Activated B cell treated with CpG ODN at 0.5 μM for 24 hours (primary cell): ENCODE data around the gene MYLK3. TPM values are rescaled to one million over a fixed set of nuclear protein-coding genes. Genes with fewer than 3 reads are reported as not detected.

Source experiments
- ATAC-seq: fragments of 200-7000 bp; cut with Tn5 transposase; one replicate; pipeline ENCODE4 v1.10.0; 2021; ENCODE audit warnings: low read depth, mild to moderate bottlenecking, moderate library complexity
- CTCF ChIA-PET: fragments of 350-600 bp; sonication (Branson Sonifier 250); formaldehyde crosslinking; loops from one replicate; lab custom pipeline; 2021; ENCODE audit warnings: antibody characterized with exemption; lab: Charles Lee
- POLR2A ChIA-PET: fragments of 350-600 bp; sonication (Branson Sonifier 250); formaldehyde crosslinking; loops from one replicate; lab custom pipeline; 2021; ENCODE audit warnings: antibody characterized with exemption; lab: Charles Lee
- DNase-seq: peaks from one replicate; pipeline ENCODE4 v3.0.0; 2022
- H3K27ac Mint-ChIP-seq: one replicate; pipeline ENCODE4 v1.8.0; 2020; ENCODE audit warnings: mixed read lengths
- H3K27me3 Mint-ChIP-seq: one replicate; pipeline ENCODE4 v1.8.0; 2021; ENCODE audit warnings: mixed read lengths
- H3K36me3 Mint-ChIP-seq: one replicate; pipeline ENCODE4 v1.8.0; 2021; ENCODE audit warnings: low read depth, mixed read lengths
- H3K4me1 Mint-ChIP-seq: one replicate; pipeline ENCODE4 v1.8.0; 2021; ENCODE audit warnings: mixed read lengths
- H3K4me3 Mint-ChIP-seq: one replicate; pipeline ENCODE4 v1.8.0; 2020; ENCODE audit warnings: mild to moderate bottlenecking, mixed read lengths
- H3K9me3 Mint-ChIP-seq: one replicate; pipeline ENCODE4 v1.8.0; 2020; ENCODE audit warnings: mixed read lengths
- CTCF ChIP-seq: fragments of 200-600 bp; IDR thresholded peaks from one replicate; pipeline ENCODE4 v1.8.0; 2022; ENCODE audit warnings: antibody characterized with exemption, mild to moderate bottlenecking
- intact Hi-C: fragments of 100-400 bp; cut with micrococcal nuclease; formaldehyde crosslinking; loops from one replicate; pipeline ENCODE4 v1.15.1; 2024
- total RNA-seq: library from RNA; stranded (reverse); gene quantifications from 2 replicates; pipeline ENCODE4 v1.2.3, GENCODE V29; 2022

Gene MYLK3
- total RNA-seq, 1 donor from 2014 or later: 0.55 TPM

DNA sequence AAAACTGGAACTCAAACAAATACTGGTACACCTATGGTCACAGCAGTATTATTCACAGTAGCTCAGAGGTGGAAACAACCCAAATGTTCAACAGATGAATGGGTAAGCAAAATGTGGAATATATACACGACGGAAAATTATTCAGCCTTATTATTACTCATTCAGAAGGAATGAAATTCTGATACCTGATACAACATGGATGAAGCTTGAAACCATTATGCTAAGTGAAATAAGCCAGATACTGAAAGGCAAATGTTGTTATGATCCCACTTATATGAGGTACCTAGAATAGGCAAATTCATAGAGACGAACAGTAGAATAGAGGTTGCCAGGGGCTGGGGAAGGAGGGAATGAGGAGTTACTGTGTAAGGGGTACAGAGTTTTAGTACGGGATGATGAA is 27.1 kb upstream of the MYLK3 start:
- ChIA-PET CTCF (no interaction called here), POLR2A (no interaction called here)
- Mint-ChIP-seq H3K4me1 (peaks cover 16% of the 10 kb centered on the region), H3K4me3 (no peak overlapping the region), H3K36me3 (no peaks in the 10 kb centered on the region), H3K9me3 (no peaks in the 10 kb centered on the region), H3K27ac (no peak overlapping the region), H3K27me3 (no peaks in the 10 kb centered on the region)
- intact Hi-C loops: no loop called here
- DNase-seq (no peak), ATAC-seq (no peak)
- no peak for TF ChIP-seq CTCF

DNA sequence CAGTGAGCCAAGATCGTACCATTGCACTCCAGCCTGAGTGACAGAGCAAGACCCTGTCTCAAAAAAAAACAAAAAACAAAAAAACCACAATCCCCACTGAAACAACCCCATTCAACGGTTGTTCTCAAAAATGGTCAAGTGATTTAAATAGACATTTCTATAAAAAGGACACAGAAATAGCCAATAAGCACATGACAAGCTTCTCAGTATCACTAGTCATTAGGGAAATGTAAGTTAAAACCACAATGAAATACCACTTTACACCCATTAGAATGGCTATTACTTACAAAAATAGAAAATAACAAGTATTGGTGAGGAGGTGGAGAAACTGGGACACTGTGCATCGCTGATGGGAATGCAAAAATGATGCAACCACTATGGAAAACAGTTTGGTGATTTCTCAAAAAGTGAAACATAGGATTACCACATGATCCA is 26.6 kb upstream of the MYLK3 start:
- H3K9me3 Mint-ChIP-seq: no peaks in the 10 kb centered on the region
- no peak for TF ChIP-seq CTCF
- no peak for DNase-seq
- no peaks in the 10 kb centered on the region for H3K27me3 Mint-ChIP-seq
- no peak overlapping the region for H3K4me3 Mint-ChIP-seq
- ChIA-PET CTCF (no interaction called here), POLR2A (no interaction called here)
- no peak for ATAC-seq
- intact Hi-C loops: no loop called here
- no peak overlapping the region for H3K27ac Mint-ChIP-seq
- H3K36me3 Mint-ChIP-seq: no peaks in the 10 kb centered on the region
- H3K4me1 Mint-ChIP-seq: peaks cover 16% of the 10 kb centered on the region

- H3K36me3 Mint-ChIP-seq: no peaks in the 10 kb centered on the region
- intact Hi-C loops: no loop called here
- TF ChIP-seq CTCF: no peak
- POLR2A ChIA-PET: no interaction called here
- DNase-seq: no peak
- H3K9me3 Mint-ChIP-seq: no peaks in the 10 kb centered on the region
- H3K27me3 Mint-ChIP-seq: no peaks in the 10 kb centered on the region
- H3K4me1 Mint-ChIP-seq: peaks cover 16% of the 10 kb centered on the region
- CTCF ChIA-PET: no interaction called here
- ATAC-seq: no peak
- H3K4me3 Mint-ChIP-seq: no peak overlapping the region
- no peak overlapping the region for H3K27ac Mint-ChIP-seq
Observed at GRCh38 chr16:46772463-46772862, 24.3 kb upstream of the MYLK3 start.

GRCh38 chr16:46768809-46769208 is 20.7 kb upstream of the MYLK3 start:
- Mint-ChIP-seq H3K9me3 (no peaks in the 10 kb centered on the region), H3K27me3 (no peaks in the 10 kb centered on the region)

GRCh38 chr16:46765050-46765449 is 16.9 kb upstream of the MYLK3 start:
- intact Hi-C loops: no loop called here
- Mint-ChIP-seq H3K4me3 (no peak overlapping the region), H3K9me3 (no peaks in the 10 kb centered on the region), H3K36me3 (no peaks in the 10 kb centered on the region), H3K27ac (no peak overlapping the region), H3K27me3 (no peaks in the 10 kb centered on the region), H3K4me1 (peaks cover 15% of the 10 kb centered on the region)
- ChIA-PET CTCF (no interaction called here), POLR2A (no interaction called here)
- ATAC-seq (no peak), DNase-seq (no peak)
- TF ChIP-seq CTCF: no peak

More at GRCh38 chr16:46768809-46769208, 20.7 kb upstream of the MYLK3 start:
- ATAC-seq (no peak), DNase-seq (no peak)
- H3K4me1 Mint-ChIP-seq: peaks cover 15% of the 10 kb centered on the region
- ChIA-PET POLR2A (no interaction called here), CTCF (no interaction called here)
- intact Hi-C loops: no loop called here
- no peak overlapping the region for H3K27ac Mint-ChIP-seq
- H3K4me3 Mint-ChIP-seq: no peak overlapping the region
- no peak for TF ChIP-seq CTCF
- no peaks in the 10 kb centered on the region for H3K36me3 Mint-ChIP-seq
